Nephron (organoid): Measurements from ENCODE around the gene SFRP2.

Experiments used
- H3K27ac Mint-ChIP-seq, 3 experiments: 2 replicates each; pipeline ENCODE4 v1.8.0; 2020; ENCODE audit warnings: mixed read lengths in 3 of 3, mild to moderate bottlenecking in 2 of 3, moderate library complexity in 1 of 3
- H3K27me3 Mint-ChIP-seq: 2 replicates; pipeline ENCODE4 v1.8.0; 2021; ENCODE audit warnings: low read depth, mild to moderate bottlenecking, moderate library complexity, mixed read lengths
- H3K36me3 Mint-ChIP-seq: 2 replicates; pipeline ENCODE4 v1.8.0; 2020; ENCODE audit warnings: low read depth, mixed read lengths
- H3K4me1 Mint-ChIP-seq: 2 replicates; pipeline ENCODE4 v1.8.0; 2020; ENCODE audit warnings: mixed read lengths
- H3K4me3 Mint-ChIP-seq, 3 experiments: 2 replicates each; pipeline ENCODE4 v1.8.0; 2020; ENCODE audit warnings: mild to moderate bottlenecking in 3 of 3, mixed read lengths in 3 of 3, moderate library complexity in 2 of 3
- H3K9me3 Mint-ChIP-seq: 2 replicates; pipeline ENCODE4 v1.8.0; 2020; ENCODE audit warnings: mixed read lengths
- CTCF ChIP-seq, 3 experiments: fragments of 200-600 bp; sonication (generic); IDR thresholded peaks; one replicate each; pipeline ENCODE4 v1.5.0; 2021; ENCODE audit warnings: antibody characterized with exemption in 3 of 3; ENCODE audit not compliant: unreplicated experiment in 3 of 3

Gene SFRP2

GRCh38 chr4:153782581-153782980 lies 6.3 kb downstream of the SFRP2 start:
- peaks cover 16% of the 10 kb centered on the region for H3K27me3 Mint-ChIP-seq
- peaks cover 55% of the 10 kb centered on the region for H3K36me3 Mint-ChIP-seq
- H3K9me3 Mint-ChIP-seq, result no peaks in the 10 kb centered on the region
- TF ChIP-seq CTCF (IDR thresholded peaks at IDR 0.05; ENCODE audit: unreplicated experiment in 3 of 3), result no peak
- peaks cover 32% of the 10 kb centered on the region for H3K4me1 Mint-ChIP-seq
- H3K27ac Mint-ChIP-seq, result peak overlapping the region; percentile 14 to 67 (median 26)
- peak overlapping the region in 2 of 3 experiments; percentile 6 to 49 for H3K4me3 Mint-ChIP-seq

DNA sequence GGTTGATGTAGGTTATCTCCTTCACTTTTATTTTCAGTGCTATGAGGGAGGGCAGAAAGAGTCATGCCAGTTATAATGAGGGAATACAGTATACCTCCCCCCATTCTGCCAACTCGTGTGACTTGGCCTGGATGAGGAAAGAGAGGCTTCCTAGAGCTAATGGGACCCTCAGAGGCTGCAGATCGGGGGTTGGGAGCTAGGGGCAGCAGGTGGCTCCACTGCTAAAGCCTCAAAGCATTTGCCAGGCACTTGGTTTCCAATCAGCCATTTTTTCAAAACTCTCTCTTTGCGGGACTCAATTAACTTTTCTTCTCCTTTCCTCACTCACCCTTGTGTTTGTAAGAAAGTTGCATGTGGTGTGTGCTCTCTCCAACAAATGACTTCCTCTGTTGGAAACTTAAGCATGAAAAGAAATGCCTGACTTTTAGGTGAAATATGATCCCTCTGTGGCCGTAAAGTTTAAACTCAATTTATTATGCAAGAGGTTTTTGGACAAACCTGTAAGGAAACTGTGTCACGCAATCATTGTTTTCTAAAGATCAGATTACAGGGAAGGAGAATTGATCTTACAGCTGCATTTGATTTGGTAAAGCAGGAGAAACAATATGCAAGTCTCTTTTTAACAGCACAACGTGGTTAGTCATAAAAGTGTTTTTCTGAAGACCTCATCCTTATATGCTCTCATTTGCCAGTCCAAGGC lies 7.0 kb downstream of the SFRP2 start:
- Mint-ChIP-seq H3K36me3 (peaks cover 55% of the 10 kb centered on the region), H3K27ac (peak overlapping the region; percentile 14 to 67 (median 26)), H3K4me3 (peak overlapping the region in 2 of 3 experiments; percentile 0 to 6), H3K27me3 (peaks cover 8% of the 10 kb centered on the region), H3K4me1 (peaks cover 32% of the 10 kb centered on the region), H3K9me3 (no peaks in the 10 kb centered on the region)
- TF ChIP-seq CTCF (IDR thresholded peaks at IDR 0.05; ENCODE audit: unreplicated experiment in 3 of 3), result no peak

DNA sequence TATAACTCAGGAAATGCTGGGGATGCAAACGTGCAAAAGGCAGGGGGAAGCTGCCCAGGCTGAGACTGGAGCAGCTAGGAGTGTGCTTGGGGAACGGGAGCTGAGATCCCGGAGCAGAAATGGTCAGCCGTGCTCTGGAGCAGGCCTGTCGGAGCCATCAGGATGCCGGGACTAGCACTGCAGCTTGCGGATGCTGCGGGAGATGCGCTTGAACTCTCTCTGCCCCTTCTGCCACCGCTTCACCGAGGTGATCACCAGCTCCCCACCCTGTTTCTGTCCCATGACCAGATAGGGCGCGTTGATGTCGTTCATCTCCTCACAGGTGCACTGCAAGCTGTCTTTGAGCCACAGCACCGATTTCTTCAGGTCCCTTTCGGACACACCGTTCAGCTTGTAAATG lies 7.6 kb downstream of the SFRP2 start:
- no peak for TF ChIP-seq CTCF (IDR thresholded peaks at IDR 0.05; ENCODE audit: unreplicated experiment in 3 of 3)
- H3K36me3 Mint-ChIP-seq, result peaks cover 55% of the 10 kb centered on the region

DNA sequence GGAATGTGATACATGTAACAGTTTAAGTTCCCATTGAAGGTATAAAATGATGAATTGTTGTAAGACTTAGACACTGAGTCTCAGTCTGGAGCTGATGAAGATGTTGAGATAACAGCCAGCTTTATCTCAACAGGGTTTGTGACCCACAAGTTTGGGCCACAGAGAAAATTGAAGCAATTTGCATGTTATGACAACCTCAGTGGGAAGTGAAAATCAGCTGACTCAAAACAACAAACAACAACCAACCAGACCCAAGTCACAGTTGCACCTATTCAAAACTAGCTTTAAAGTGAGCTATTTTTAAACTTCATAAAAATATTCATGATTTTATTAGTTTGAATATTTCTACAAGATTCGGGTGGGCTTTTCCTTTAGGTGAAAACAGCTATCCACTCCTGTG lies 8.0 kb downstream of the SFRP2 start:
- no peak for TF ChIP-seq CTCF (IDR thresholded peaks at IDR 0.05; ENCODE audit: unreplicated experiment in 3 of 3)
- Mint-ChIP-seq H3K4me3 (no peak overlapping the region), H3K27me3 (peaks cover 3% of the 10 kb centered on the region), H3K4me1 (peaks cover 32% of the 10 kb centered on the region), H3K9me3 (no peaks in the 10 kb centered on the region), H3K27ac (peak overlapping the region in 1 of 3 experiments; percentile 67), H3K36me3 (peaks cover 52% of the 10 kb centered on the region)

More for the DNA sequence above, 7.6 kb downstream of the SFRP2 start:
- no peak overlapping the region for H3K4me3 Mint-ChIP-seq
- peaks cover 6% of the 10 kb centered on the region for H3K27me3 Mint-ChIP-seq
- no peaks in the 10 kb centered on the region for H3K9me3 Mint-ChIP-seq
- peaks cover 32% of the 10 kb centered on the region for H3K4me1 Mint-ChIP-seq
- peak overlapping the region in 1 of 3 experiments; percentile 67 for H3K27ac Mint-ChIP-seq

DNA sequence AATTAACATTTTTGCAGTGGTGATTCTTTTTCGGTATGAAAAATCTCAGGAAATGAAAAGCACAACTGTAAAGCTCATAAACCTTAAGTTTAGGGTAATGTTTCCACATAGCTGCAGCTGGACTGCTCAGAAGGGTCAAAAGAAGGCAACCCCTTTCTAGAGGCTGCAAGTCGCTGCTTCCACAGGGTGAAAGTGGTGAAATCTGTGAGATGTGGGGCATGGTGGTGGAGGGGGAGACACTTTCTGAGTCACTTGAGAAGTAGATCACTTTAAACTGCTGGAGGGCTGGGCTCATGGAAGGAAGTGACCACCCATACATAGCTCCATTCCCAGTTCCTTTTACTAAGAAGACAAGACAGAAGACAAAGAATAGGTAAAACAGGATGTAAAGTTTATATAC lies 8.7 kb downstream of the SFRP2 start:
- peaks cover 32% of the 10 kb centered on the region for H3K4me1 Mint-ChIP-seq
- H3K4me3 Mint-ChIP-seq, result no peak overlapping the region
- no peaks in the 10 kb centered on the region for H3K27me3 Mint-ChIP-seq
- peak overlapping the region in 2 of 3 experiments; percentile 8 to 23 for H3K27ac Mint-ChIP-seq
- no peaks in the 10 kb centered on the region for H3K9me3 Mint-ChIP-seq
- TF ChIP-seq CTCF (IDR thresholded peaks at IDR 0.05; ENCODE audit: unreplicated experiment in 3 of 3), result no peak
- H3K36me3 Mint-ChIP-seq, result peaks cover 49% of the 10 kb centered on the region

- Mint-ChIP-seq H3K36me3 (peaks cover 37% of the 10 kb centered on the region), H3K27me3 (no peaks in the 10 kb centered on the region), H3K27ac (no peak overlapping the region), H3K9me3 (no peaks in the 10 kb centered on the region), H3K4me3 (no peak overlapping the region), H3K4me1 (peaks cover 21% of the 10 kb centered on the region)
- no peak for TF ChIP-seq CTCF (IDR thresholded peaks at IDR 0.05; ENCODE audit: unreplicated experiment in 3 of 3)
These were observed 10.5 kb downstream of the SFRP2 start for GRCh38 chr4:153778383-153778782.
